Panc1 (cell line): Measurements from ENCODE around the gene METTL5. TPM values are rescaled to one million over a fixed set of nuclear protein-coding genes. Genes with fewer than 3 reads are reported as not detected.

Experiments used
- ATAC-seq: fragments of 200-7000 bp; cut with Tn5 transposase; 2 replicates; pipeline ENCODE4 v1.9.1; 2020; ENCODE audit warnings: mild to moderate bottlenecking, moderate library complexity
- BruUV-seq: library from RNA; stranded (reverse); fragments of 400-500 nt; replicated peaks from 2 replicates; lab custom pipeline; 2021; lab: Mats Ljungman, UMichigan
- CTCF ChIA-PET: fragments of 300-600 bp; sonication (Branson Sonifier 250); formaldehyde crosslinking; loops from one replicate; lab custom pipeline; 2022; ENCODE audit warnings: antibody characterized with exemption; lab: Charles Lee
- POLR2A ChIA-PET: fragments of 300-600 bp; sonication (Branson Sonifier 250); formaldehyde crosslinking; loops from one replicate; lab custom pipeline; 2022; ENCODE audit warnings: antibody characterized with exemption; lab: Charles Lee
- DNase-seq: peaks from one replicate; pipeline ENCODE4 v3.0.0-alpha.2; 2010; ENCODE audit warnings: low read depth, low spot score
- H3K27ac ChIP-seq: 2 replicates; pipeline ENCODE4 v1.5.1; 2011; ENCODE audit warnings: mild to moderate bottlenecking, low read length, inconsistent platforms
- H3K27me3 ChIP-seq: fragments of 200-500 bp; sonication (Bioruptor generic); 2 replicates; pipeline ENCODE4 v1.6.0; 2014; ENCODE audit warnings: low read length, inconsistent platforms; ENCODE audit not compliant: control insufficient read depth, insufficient read depth
- H3K36me3 ChIP-seq: fragments of 200-500 bp; sonication (Bioruptor generic); 2 replicates; pipeline ENCODE4 v1.5.1; 2014; ENCODE audit warnings: inconsistent platforms, mild to moderate bottlenecking, low read length, moderate library complexity; ENCODE audit not compliant: control insufficient read depth, insufficient read depth
- H3K4me1 ChIP-seq: 2 replicates; pipeline ENCODE4 v1.5.1; 2011; ENCODE audit warnings: inconsistent platforms, mild to moderate bottlenecking, low read length, moderate library complexity; ENCODE audit not compliant: control insufficient read depth, insufficient read depth
- H3K4me3 ChIP-seq, 2 experiments: 2 replicates each; pipeline ENCODE4 v1.5.1; 2011 to 2012; ENCODE audit warnings: low read depth in 2 of 2, low read length in 2 of 2, mild to moderate bottlenecking in 2 of 2, inconsistent platforms in 1 of 2, moderate library complexity in 1 of 2
- H3K9me3 ChIP-seq: fragments of 200-500 bp; sonication (Bioruptor generic); 2 replicates; pipeline ENCODE4 v1.5.1; 2014; ENCODE audit warnings: low read depth, mild to moderate bottlenecking, inconsistent platforms, low read length, moderate library complexity; ENCODE audit not compliant: control insufficient read depth, insufficient read depth
- CTCF ChIP-seq: fragments of 450-650 bp; IDR thresholded peaks from 2 replicates; pipeline ENCODE4 v1.5.1; 2017; ENCODE audit warnings: mild to moderate bottlenecking
- POLR2AphosphoS5 ChIP-seq: IDR thresholded peaks from 2 replicates; pipeline ENCODE4 v1.6.1; 2012; ENCODE audit warnings: mild to moderate bottlenecking, low read depth, low read length, moderate library complexity
- REST ChIP-seq, 2 experiments: IDR thresholded peaks; 2 replicates each; pipeline ENCODE4 v1.6.1; 2011 to 2012; ENCODE audit warnings: low read depth in 2 of 2, control low read depth in 1 of 2, low read length in 1 of 2, mild to moderate bottlenecking in 1 of 2, moderate library complexity in 1 of 2; ENCODE audit not compliant: insufficient read depth in 1 of 2
- SIN3A ChIP-seq: IDR thresholded peaks from 2 replicates; pipeline ENCODE4 v1.6.1; 2012; ENCODE audit warnings: low read depth, mild to moderate bottlenecking, low read length, moderate library complexity, borderline replicate concordance; ENCODE audit not compliant: insufficient read depth
- TCF7L2 ChIP-seq: IDR thresholded peaks from 2 replicates; pipeline ENCODE4 v1.6.1; 2011; ENCODE audit warnings: mild to moderate bottlenecking, low read depth, low read length, inconsistent platforms
- in situ Hi-C: cut with HindIII; loops from 2 replicates; pipeline ENCODE4 v1.10.0; 2016; ENCODE audit warnings: low sequenced_read_pairs, low pct_unique_long_range_greater_than_20kb
- intact Hi-C: fragments of 100-400 bp; cut with micrococcal nuclease; formaldehyde crosslinking; loops from one replicate; pipeline ENCODE4 v1.10.0; 2022; ENCODE audit not compliant: unreplicated experiment
- total RNA-seq: library from RNA; stranded (reverse); gene quantifications from one replicate; pipeline ENCODE4 v1.2.1, GENCODE V29; 2021; ENCODE audit not compliant: unreplicated experiment

The METTL5 gene
- total RNA-seq, 1 experiment from 2014 or later, result 81.4 TPM

GRCh38 chr2:169772651-169773050 is 52.1 kb downstream of the METTL5 start:
- intact Hi-C loops (no loop called here), in situ Hi-C loops (no loop called here)
- ATAC-seq, result no peak
- Histone ChIP-seq H3K4me3 (no peak overlapping the region), H3K27ac (no peak overlapping the region), H3K4me1 (no peaks in the 10 kb centered on the region), H3K9me3 (no peaks in the 10 kb centered on the region), H3K27me3 (no peaks in the 10 kb centered on the region; the same call in 1 of the 2 replicates), H3K36me3 (no peaks in the 10 kb centered on the region)
- BruUV-seq, result no TSS peak
- no peak for DNase-seq
- ChIA-PET POLR2A (no interaction called here), CTCF (no interaction called here)
- no peak for TF ChIP-seq CTCF
- no peak for TF ChIP-seq POLR2AphosphoS5
- no peak for TF ChIP-seq TCF7L2
- TF ChIP-seq SIN3A, result no peak
- no peak for TF ChIP-seq REST (IDR thresholded peaks at IDR 0.05; ENCODE audit: insufficient read depth in 1 of 2, low read depth in 2 of 2, low read length in 1 of 2)

- ChIA-PET CTCF (no interaction called here), POLR2A (interaction anchor here (0.6 kb wide), 1 partner anchor 50 kb away, joined by 4 read pairs; no protein-coding TSS in a partner anchor)
- intact Hi-C loops, result no loop called here
- Histone ChIP-seq H3K27me3 (no peaks in the 10 kb centered on the region; the same call in 1 of the 2 replicates), H3K9me3 (no peaks in the 10 kb centered on the region), H3K27ac (no peak overlapping the region), H3K36me3 (no peaks in the 10 kb centered on the region), H3K4me1 (no peaks in the 10 kb centered on the region), H3K4me3 (no peak overlapping the region)
- TF ChIP-seq POLR2AphosphoS5 (no peak), REST (IDR thresholded peaks at IDR 0.05; ENCODE audit: insufficient read depth in 1 of 2, low read depth in 2 of 2, low read length in 1 of 2) (no peak), TCF7L2 (no peak), SIN3A (no peak), CTCF (no peak)
- ATAC-seq (no peak), DNase-seq (no peak)
- no TSS peak for BruUV-seq
- in situ Hi-C loops, result no loop called here
Observed at GRCh38 chr2:169771612-169772011, 53.1 kb downstream of the METTL5 start.
